AG09309 (cell line): Measurements from ENCODE around the gene NOS1.
A peak's percentile ranks its signal among the peaks of the same experiment; 100 is the strongest.

Source experiments
- DNase-seq: peaks from one replicate; pipeline ENCODE4 v3.0.0-alpha.2; 2010; ENCODE audit warnings: low read depth
- H3K4me3 ChIP-seq: 2 replicates; pipeline ENCODE4 v1.5.1; 2011; ENCODE audit warnings: mild to moderate bottlenecking, low read depth, low read length, moderate library complexity; ENCODE audit not compliant: control insufficient read depth
- CTCF ChIP-seq: IDR thresholded peaks from 2 replicates; pipeline ENCODE4 v1.5.1; 2011; ENCODE audit warnings: mild to moderate bottlenecking, low read depth, low read length, inconsistent platforms; ENCODE audit not compliant: insufficient read depth, control insufficient read depth; ENCODE audit errors: missing control alignments

The NOS1 gene

GRCh38 chr12:117213295-117213808, 148.1 kb downstream of the NOS1 start:
- no peak overlapping the region for H3K4me3 ChIP-seq
- DNase-seq: no peak
- no peak for TF ChIP-seq CTCF

GRCh38 chr12:117212563-117213190, 148.7 kb downstream of the NOS1 start:
- H3K4me3 ChIP-seq: no peak overlapping the region
- peak; percentile 92 for TF ChIP-seq CTCF
- peak; percentile 46 for DNase-seq

DNA sequence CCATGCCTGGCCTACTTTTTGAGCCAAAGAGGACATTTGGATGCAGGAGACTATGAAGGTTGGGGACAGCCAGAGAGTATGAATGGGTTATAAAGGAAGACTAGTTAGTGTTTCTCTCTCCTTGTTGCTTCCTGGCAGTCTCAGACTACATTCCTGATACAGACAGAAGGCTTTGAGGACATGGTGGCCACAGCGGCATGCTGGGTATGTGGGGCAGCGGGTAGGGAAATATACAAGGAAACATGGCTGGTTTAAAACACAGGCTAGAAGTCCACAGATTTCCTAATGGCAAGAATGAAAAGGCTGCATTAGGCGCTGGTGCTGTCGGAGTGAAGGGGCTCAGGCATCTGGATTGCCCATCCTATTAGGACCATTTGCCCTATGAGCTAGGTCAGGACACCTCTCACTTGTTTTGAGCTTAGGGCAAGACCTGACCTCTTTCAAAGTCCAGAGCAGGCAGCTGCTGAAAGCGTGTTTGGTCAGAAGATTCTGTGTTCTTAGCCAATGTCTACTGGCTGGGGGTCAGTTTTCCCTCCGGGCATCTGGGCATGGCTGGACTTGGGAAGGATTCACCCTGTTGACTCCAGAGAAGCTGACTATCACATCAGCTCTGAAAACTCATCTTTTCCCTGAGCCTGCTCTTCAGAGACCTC, 151.0 kb downstream of the NOS1 start:
- TF ChIP-seq CTCF: no peak
- no peak overlapping the region for H3K4me3 ChIP-seq
- DNase-seq: no peak

- TF ChIP-seq CTCF: no peak
- no peak for DNase-seq
- H3K4me3 ChIP-seq: no peak overlapping the region
Measured at GRCh38 chr12:117209626-117210025, 151.8 kb downstream of the NOS1 start.

DNA sequence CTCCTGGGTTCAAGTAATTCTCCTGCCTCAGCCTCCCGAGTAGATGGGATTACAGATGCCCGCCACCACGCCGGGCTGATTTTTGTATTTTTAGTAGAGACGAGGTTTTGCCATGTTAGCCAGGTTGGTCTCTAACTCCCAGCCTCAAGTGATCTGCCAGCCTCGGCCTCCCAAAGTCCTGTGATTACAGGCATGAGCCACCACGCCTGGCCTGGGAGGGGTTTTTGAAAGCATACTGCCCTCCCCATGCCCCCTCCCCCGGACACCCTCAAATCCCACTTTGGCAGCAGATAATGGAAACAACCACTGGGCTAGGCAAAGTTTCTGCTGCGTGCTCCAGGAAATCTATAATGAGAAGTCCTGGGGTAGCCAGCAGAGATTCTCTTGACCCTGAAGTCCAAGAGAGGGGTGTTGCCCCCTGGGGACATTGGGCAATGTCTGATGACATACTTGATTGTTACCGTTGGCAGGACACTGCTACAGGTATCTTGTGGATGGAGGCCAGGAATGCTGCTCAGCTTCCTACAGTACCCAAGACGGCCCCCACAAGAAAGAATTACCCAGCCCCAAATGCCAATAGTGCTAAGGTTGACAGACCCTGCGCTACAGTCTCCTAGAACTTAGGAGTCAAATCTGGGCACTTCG, 152.5 kb downstream of the NOS1 start:
- TF ChIP-seq CTCF: no peak
- H3K4me3 ChIP-seq: no peak overlapping the region
- no peak for DNase-seq

DNA sequence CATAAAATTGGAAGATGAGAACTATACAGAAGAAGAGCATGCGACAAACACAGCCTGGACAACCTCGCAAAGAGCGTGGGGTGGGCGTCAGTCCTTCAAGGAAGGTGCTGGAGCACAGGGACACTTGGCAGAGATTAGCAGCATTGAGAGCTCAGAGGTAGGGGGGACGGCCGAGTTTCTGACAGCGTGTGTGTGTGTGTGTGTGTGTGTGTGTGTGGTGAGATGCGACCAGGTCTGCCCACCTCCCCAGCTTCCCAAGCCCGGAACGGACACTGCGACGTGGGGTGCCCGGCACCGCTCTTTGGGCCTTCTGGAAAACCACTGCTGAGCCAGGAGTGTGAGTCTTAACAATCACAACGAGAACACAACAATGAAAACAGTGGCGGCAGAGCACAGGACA, 153.2 kb downstream of the NOS1 start:
- no peak for DNase-seq
- TF ChIP-seq CTCF: no peak
- no peak overlapping the region for H3K4me3 ChIP-seq
